Measurements from ENCODE around the gene PPP3R1.

PPP3R1 gene

GRCh38 chr2:68252400-68253218, at the start of gene PPP3R1:
Gene PPP3R1 (minus strand): TSS chr2:68252532. CDS start chr2:68252127, 405 bp downstream.
- DNase-seq (ENCODE audit: low read depth, low spot score): peak; percentile 88

DNA sequence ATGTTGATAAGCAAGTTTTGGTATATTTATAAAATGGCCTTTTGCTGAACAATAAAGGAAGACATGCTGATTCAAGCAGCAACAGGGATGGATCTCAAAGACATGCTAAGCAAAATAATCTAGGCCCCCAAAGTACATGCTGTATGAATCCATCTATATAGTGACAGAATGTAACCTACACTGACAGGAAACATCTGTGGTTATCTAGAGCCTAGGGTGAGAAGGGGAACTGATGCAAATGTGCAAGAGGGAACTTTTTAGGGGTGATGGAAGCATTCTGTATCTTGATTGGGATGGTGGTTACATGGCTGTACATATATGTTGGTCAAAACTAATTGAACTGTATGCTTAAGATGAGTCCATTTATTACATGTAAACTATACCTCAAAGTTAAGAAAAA, 43.2 kb upstream of the PPP3R1 start:
- no peak for DNase-seq (ENCODE audit: low read depth, low spot score)

DNA sequence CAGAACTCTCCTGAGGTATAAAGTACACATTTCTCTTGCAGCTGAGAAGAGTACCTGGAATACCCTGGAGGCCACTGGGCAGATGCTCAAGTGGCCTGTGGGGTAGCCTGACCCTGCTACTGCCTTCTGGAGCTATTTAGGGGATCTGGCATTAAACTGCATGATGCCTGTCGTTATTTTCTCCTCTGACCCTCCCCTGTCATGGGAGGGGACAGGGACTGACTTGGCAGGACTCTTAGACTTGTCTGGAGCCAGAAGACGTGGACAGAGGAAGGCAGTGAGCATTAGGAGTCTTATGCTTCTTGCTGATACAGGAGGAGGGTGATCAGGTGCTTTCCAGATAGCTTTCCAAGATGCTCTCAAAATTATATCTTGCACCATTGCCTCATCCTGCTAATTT, 42.6 kb upstream of the PPP3R1 start:
- DNase-seq (ENCODE audit: low read depth, low spot score): no peak

- no peak for DNase-seq (ENCODE audit: low read depth, low spot score)
Measured at GRCh38 chr2:68294187-68294586, 41.9 kb upstream of the PPP3R1 start.

DNA sequence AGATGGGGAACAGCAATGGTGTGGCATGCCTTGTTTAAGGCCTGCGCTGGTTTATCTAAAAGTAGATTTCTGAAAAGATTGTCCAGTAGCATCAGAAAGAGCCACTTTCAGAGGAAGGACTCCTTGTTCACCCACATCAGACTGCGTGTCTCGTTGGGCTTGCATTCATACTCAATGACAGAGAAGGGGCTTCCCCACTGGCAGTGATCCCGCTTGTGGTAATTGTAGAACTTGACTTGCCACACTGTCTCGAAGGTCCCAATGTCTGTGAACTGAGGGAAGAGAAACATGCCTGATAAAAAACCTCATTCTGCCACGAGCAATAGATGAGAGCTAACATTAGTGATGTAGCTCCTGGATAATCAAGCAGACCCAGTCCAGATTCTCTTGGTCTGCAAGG, 41.4 kb upstream of the PPP3R1 start:
- no peak for DNase-seq (ENCODE audit: low read depth, low spot score)

- DNase-seq (ENCODE audit: low read depth, low spot score): no peak
Measured at GRCh38 chr2:68293024-68293423, 40.7 kb upstream of the PPP3R1 start.

- no peak for DNase-seq (ENCODE audit: low read depth, low spot score)
Measured at GRCh38 chr2:68292108-68292710, 39.9 kb upstream of the PPP3R1 start.

GRCh38 chr2:68291314-68291713, 39.0 kb upstream of the PPP3R1 start:
- DNase-seq (ENCODE audit: low read depth, low spot score): no peak

GRCh38 chr2:68290901-68291300, 38.6 kb upstream of the PPP3R1 start:
- DNase-seq (ENCODE audit: low read depth, low spot score): no peak

DNA sequence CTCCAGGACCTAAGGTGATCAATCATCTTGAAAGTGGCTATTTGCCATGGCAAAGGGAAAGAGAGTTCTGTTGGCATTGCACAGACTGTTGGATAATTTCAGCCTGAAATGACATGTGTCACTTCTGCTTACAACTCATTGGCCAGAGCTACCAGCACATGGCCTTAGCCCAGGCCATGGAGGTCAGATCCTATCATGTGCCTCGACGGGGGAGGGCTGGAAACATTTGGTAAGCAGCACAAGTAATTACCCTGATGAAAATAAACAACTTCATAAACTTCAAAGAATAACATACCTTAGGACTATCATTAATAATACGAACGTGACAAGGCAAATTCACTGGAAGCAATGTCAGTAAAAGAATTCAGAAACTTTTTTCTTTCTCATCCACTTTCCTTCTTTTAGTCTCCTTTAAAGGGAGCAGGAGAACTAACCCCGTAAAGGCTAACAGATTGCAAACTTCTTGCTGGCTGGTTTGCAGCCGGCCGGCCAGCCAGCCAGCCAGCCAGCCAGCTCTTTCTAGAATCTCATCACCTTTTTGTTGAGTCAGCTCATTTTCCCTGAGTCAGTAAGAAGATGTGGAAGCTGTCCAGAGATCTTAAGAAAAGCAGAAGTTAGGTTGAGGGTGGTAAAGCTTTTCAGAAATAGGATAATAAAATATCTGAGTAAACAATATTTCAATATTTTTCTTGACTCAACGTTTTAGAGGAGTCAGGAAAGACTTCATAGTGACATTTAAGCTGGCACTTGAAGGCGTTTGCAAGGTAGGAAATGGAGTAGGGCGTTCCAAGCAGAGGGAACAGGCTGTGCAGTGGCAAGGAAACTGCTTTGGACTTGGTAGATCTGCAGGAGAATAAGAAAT, 35.5 kb upstream of the PPP3R1 start:
- DNase-seq (ENCODE audit: low read depth, low spot score): peak; percentile 2

- DNase-seq (ENCODE audit: low read depth, low spot score): no peak
Measured at GRCh38 chr2:68284896-68285295, 32.6 kb upstream of the PPP3R1 start.

DNA sequence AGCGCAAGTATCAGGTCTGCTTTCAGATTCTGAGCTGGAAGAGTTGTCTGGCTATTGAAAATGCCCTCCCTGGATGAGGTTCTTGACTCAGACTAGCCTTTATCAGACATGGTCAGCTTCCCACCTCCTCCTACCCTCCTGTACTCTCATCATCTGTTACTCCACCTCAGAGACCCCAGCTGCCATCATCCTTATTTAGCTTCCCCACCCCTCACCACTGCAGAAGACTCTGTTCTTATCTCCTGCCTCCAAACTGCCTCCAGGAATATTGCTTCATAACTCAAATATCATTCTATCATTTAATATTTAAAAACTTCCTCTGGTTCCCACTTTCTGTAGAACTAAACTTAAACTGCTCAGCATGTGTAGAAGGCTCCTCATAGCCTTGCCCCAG, 31.1 kb upstream of the PPP3R1 start:
- DNase-seq (ENCODE audit: low read depth, low spot score): no peak

- peak; percentile 4 for DNase-seq (ENCODE audit: low read depth, low spot score)
Measured at GRCh38 chr2:68282811-68283418, 30.6 kb upstream of the PPP3R1 start.

DNA sequence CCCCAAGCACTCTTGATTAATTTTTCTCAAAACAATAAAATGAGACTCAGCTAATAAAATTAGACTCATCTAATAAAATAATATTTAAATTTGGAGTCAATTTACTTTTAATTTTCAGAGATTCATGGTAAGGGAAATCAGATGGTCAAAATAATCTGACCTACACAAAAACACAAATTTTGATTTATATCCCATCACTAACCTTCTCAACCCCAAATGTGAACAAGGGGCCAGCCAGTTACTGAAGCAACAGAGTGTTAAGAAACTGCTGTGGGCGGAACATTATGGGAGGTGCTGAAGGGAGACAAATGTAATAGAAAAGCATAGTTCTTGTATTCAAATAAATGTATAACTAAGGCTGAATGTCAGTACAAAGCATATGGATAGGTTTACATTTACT, 28.5 kb upstream of the PPP3R1 start:
- DNase-seq (ENCODE audit: low read depth, low spot score): no peak

DNA sequence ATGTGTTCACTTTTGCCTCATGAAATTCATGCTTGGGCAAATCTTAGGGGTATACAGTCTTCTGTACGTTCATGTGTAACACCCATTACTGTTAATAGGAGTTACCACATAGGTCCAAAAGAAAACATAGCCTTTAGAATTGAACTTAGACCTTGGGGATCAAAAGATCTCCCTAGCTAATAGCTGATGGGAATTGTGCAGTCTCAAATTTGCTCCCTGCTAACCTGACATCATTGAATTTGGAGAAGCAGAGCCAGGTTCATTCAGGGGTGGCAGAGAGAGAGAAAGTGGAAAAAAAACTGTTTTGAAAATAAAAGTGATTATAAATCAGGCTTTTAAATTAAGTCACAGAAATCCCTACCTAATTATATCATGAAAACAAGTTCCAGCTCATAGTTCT, 28.0 kb upstream of the PPP3R1 start:
- no peak for DNase-seq (ENCODE audit: low read depth, low spot score)

DNA sequence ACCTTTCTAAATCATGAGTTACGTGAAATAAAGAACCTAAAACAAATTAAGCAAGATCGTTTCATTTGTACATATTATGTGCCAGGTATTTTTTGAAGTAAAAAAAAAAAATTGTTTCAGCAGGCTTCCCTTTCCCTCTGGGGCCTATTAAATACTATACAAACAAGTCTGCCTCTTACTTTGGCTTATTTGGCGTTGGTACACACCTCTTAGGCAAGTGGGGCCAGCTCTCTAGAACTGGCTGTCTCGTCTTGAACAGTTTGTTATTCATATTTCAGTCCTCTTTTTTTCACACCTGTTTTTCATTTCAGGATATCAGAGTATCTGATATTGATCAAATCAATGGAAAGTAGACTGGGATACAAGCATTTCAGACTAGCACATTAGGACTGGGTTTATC, 27.4 kb upstream of the PPP3R1 start:
- DNase-seq (ENCODE audit: low read depth, low spot score): no peak

GRCh38 chr2:68278169-68278568, 25.8 kb upstream of the PPP3R1 start:
- DNase-seq (ENCODE audit: low read depth, low spot score): no peak

DNA sequence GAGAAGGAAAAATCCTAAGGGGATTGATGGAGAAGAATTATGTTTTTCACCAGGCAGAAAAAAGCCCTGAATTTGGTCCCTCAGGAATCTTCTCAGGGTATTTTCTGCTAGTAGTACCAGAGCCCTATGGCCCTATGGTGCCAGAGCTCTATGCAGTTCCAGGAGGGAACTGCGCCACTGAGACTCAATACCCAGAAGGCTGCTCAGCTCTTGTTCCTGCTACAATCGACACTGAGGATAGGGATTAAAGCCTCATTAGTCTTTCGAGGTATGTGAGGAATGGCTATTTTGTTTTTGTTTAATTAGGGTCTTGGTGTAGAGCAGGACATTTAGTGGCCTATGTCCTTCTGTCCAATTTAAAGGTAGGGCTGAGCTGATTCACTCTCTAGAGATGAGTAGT, 21.7 kb upstream of the PPP3R1 start:
- DNase-seq (ENCODE audit: low read depth, low spot score): no peak

DNA sequence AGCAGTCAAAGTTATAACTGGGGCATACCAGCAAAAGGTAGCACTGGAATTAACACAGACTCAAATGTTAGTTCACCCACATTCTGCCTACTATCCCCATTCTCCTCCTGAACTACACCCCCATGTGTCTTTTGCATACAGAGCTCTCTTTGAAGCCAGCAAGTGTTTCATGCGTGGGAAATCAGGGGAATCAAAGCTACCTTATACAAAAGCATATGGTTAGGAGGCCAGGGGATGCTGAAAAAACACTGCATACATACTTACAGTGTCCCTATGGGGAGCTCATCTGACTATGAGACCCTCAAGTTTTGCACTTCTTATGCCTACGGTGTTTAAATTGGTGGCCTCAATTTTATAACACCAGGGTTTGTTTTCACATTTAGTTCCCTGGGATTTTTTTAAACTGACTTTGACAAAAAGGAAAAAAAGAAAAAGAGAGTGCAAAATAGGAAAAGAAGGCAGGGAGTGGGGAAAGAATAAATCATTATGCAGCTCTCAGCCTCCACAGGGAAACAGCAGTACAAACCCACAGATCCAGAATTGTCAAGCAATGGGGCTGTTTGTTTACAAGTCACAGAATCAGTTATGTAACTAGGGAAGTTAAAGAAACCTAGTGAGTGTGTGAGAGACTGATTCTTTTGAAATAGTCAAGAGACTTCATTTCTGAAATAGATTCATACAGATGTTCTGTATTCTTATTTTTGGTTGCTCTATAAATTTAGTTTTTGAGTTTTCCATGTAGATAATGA, 20.1 kb upstream of the PPP3R1 start:
- DNase-seq (ENCODE audit: low read depth, low spot score): no peak

- no peak for DNase-seq (ENCODE audit: low read depth, low spot score)
Measured at GRCh38 chr2:68266655-68267054, 14.3 kb upstream of the PPP3R1 start.

GRCh38 chr2:68263632-68264031, 11.3 kb upstream of the PPP3R1 start:
- DNase-seq (ENCODE audit: low read depth, low spot score): no peak

All from smooth muscle cell of the brain vasculature (primary cell).